ENCODE data around the gene C11orf91. TPM values are rescaled to one million over a fixed set of nuclear protein-coding genes. Genes with fewer than 3 reads are reported as not detected.

The C11orf91 gene
- total RNA-seq, 1 experiment from 2014 or later = not detected

GRCh38 chr11:33698921-33699320 is 1.7 kb downstream of the C11orf91 start:
- H3K27ac ChIP-seq = no peak overlapping the region

GRCh38 chr11:33697997-33698396 is 2.6 kb downstream of the C11orf91 start:
- TF ChIP-seq EZH2 (IDR thresholded peaks at IDR 0.05; ENCODE audit: low read depth) (no peak), CTCF (conservative IDR thresholded peaks at IDR 0.05) (no peak)
- Histone ChIP-seq H3K4me2 (no peak overlapping the region), H3F3A (ENCODE audit: insufficient read depth, low read depth) (peaks cover 25% of the 10 kb centered on the region), H4K20me1 (ENCODE audit: insufficient read depth) (no peaks in the 10 kb centered on the region), H3K4me3 (no peak overlapping the region), H3K27me3 (ENCODE audit: insufficient read depth, low read depth) (no peaks in the 10 kb centered on the region), H3K4me1 (replicated peaks; ENCODE audit: insufficient read depth) (peaks cover 66% of the 10 kb centered on the region), H3K79me2 (ENCODE audit: low read depth) (no peaks in the 10 kb centered on the region; the same call in 1 of the 2 replicates), H3K9me3 (ENCODE audit: insufficient read depth, low read depth) (no peaks in the 10 kb centered on the region), H2AFZ (no peak overlapping the region), H3K27ac (no peak overlapping the region), H3K9me2 (ENCODE audit: insufficient read depth) (no peaks in the 10 kb centered on the region), H3K36me3 (ENCODE audit: low read depth) (no peaks in the 10 kb centered on the region)
- no peak for DNase-seq
- intact Hi-C loops (cut with micrococcal nuclease; ENCODE audit: unreplicated experiment) = no loop called here
- ChIA-PET CTCF (no interaction called here), POLR2A (ENCODE audit: unreplicated experiment) (interaction anchor here (0.6 kb wide), 1 partner anchor 29 kb away, joined by 3 read pairs; no protein-coding TSS in a partner anchor)
- no TSS peak for BruUV-seq (replicated peaks)

More at GRCh38 chr11:33698921-33699320, 1.7 kb downstream of the C11orf91 start:
- H3K36me3 ChIP-seq (ENCODE audit: low read depth) = no peaks in the 10 kb centered on the region
- no peak overlapping the region for H2AFZ ChIP-seq
- H3K9me2 ChIP-seq (ENCODE audit: insufficient read depth) = no peaks in the 10 kb centered on the region
- ChIA-PET CTCF (no interaction called here), POLR2A (ENCODE audit: unreplicated experiment) (no interaction called here)
- no peak overlapping the region for H3K4me3 ChIP-seq
- H3K27me3 ChIP-seq (ENCODE audit: insufficient read depth, low read depth) = no peaks in the 10 kb centered on the region
- intact Hi-C loops (cut with micrococcal nuclease; ENCODE audit: unreplicated experiment) = no loop called here
- no peaks in the 10 kb centered on the region for H4K20me1 ChIP-seq (ENCODE audit: insufficient read depth)
- H3K9me3 ChIP-seq (ENCODE audit: insufficient read depth, low read depth) = no peaks in the 10 kb centered on the region
- no peak overlapping the region for H3K4me2 ChIP-seq
- no TSS peak for BruUV-seq (replicated peaks)
- no peaks in the 10 kb centered on the region; the same call in 1 of the 2 replicates for H3K79me2 ChIP-seq (ENCODE audit: low read depth)
- TF ChIP-seq EZH2 (IDR thresholded peaks at IDR 0.05; ENCODE audit: low read depth) = no peak
- H3F3A ChIP-seq (ENCODE audit: insufficient read depth, low read depth) = peaks cover 33% of the 10 kb centered on the region
- DNase-seq = no peak
- peaks cover 66% of the 10 kb centered on the region for H3K4me1 ChIP-seq (replicated peaks; ENCODE audit: insufficient read depth)

- H3K4me3 ChIP-seq = no peak overlapping the region
- ChIA-PET POLR2A (ENCODE audit: unreplicated experiment) (no interaction called here), CTCF (interaction anchor here (1.5 kb wide), 1 partner anchor 45 kb away, joined by 5 read pairs; no protein-coding TSS in a partner anchor)
- H3K27me3 ChIP-seq (ENCODE audit: insufficient read depth, low read depth) = no peaks in the 10 kb centered on the region
- no peaks in the 10 kb centered on the region for H3K79me2 ChIP-seq (ENCODE audit: low read depth)
- intact Hi-C loops (cut with micrococcal nuclease; ENCODE audit: unreplicated experiment) = no loop called here
- H3K9me3 ChIP-seq (ENCODE audit: insufficient read depth, low read depth) = no peaks in the 10 kb centered on the region
- H4K20me1 ChIP-seq (ENCODE audit: insufficient read depth) = no peaks in the 10 kb centered on the region
- BruUV-seq (replicated peaks) = no TSS peak
- TF ChIP-seq EZH2 (IDR thresholded peaks at IDR 0.05; ENCODE audit: low read depth) = no peak
- no peak for TF ChIP-seq CTCF (conservative IDR thresholded peaks at IDR 0.05)
- DNase-seq = peak in 1 of 2 experiments; percentile 34
- H3K36me3 ChIP-seq (ENCODE audit: low read depth) = no peaks in the 10 kb centered on the region
- peak overlapping the region; percentile 8; the same call in 1 of the 2 replicates for H2AFZ ChIP-seq
- peaks cover 24% of the 10 kb centered on the region for H3F3A ChIP-seq (ENCODE audit: insufficient read depth, low read depth)
- no peaks in the 10 kb centered on the region for H3K9me2 ChIP-seq (ENCODE audit: insufficient read depth)
- H3K4me1 ChIP-seq (replicated peaks; ENCODE audit: insufficient read depth) = peaks cover 64% of the 10 kb centered on the region
- peak overlapping the region; percentile 24 for H3K4me2 ChIP-seq
- H3K27ac ChIP-seq = no peak overlapping the region
Observed at GRCh38 chr11:33696931-33697638, 3.5 kb downstream of the C11orf91 start.
